ENCODE measurements around the gene UPB1.

UPB1 gene

GRCh38 chr22:24494528-24495364, at the start of gene UPB1:
Gene UPB1, plus strand, starts transcription at chr22:24495332. Its CDS starts 72 bp downstream, at chr22:24495404.
- DNase-seq (ENCODE audit: low read depth), result no peak

GRCh38 chr22:24445481-24446259, 49.5 kb upstream of the UPB1 start:
- DNase-seq (ENCODE audit: low read depth), result no peak

GRCh38 chr22:24446260-24446611, 48.9 kb upstream of the UPB1 start:
- DNase-seq (ENCODE audit: low read depth), result no peak

DNA sequence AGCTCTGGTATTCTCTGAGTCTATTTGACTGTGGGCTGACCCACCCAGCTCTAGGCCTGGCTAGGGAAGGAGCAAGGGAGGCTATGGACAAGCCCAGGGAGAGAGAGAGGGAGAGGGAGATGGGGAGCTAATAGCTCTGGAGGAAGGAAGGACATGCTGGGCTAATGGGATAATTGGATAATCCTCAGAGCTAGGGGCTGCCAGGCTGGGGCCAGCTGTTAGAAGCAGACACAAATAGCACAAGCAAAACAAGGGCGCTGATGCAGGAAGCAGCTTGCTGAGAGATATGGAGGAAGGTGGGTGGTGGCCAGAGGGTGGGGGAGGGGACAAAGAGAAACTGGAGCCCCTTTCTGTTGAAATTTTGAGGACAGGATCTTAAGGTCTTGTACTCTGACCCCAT, 44.5 kb upstream of the UPB1 start:
- no peak for DNase-seq (ENCODE audit: low read depth)

GRCh38 chr22:24451162-24451561, 44.0 kb upstream of the UPB1 start:
- DNase-seq (ENCODE audit: low read depth), result no peak

- DNase-seq (ENCODE audit: low read depth), result no peak
Measured at GRCh38 chr22:24453853-24454252, 41.3 kb upstream of the UPB1 start.

DNA sequence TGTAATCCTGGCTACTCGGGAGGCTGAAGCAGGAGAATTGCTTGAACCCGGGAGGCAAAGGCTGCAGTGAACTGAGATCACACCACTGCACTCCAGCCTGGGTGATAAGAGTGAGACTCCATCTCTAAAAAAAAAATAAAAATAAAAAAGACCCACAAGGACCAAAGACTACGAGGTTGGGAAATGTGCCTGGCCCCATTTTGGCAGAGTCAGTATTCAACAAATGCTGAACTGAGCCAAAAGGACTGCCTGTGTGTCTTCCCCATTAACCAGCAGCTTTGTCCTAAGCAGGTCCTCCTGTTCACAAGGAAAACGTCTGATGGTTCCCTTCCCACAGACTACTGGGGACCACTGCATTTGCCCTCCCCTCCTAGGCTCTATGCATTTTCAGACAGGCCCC, 40.1 kb upstream of the UPB1 start:
- DNase-seq (ENCODE audit: low read depth), result no peak

DNA sequence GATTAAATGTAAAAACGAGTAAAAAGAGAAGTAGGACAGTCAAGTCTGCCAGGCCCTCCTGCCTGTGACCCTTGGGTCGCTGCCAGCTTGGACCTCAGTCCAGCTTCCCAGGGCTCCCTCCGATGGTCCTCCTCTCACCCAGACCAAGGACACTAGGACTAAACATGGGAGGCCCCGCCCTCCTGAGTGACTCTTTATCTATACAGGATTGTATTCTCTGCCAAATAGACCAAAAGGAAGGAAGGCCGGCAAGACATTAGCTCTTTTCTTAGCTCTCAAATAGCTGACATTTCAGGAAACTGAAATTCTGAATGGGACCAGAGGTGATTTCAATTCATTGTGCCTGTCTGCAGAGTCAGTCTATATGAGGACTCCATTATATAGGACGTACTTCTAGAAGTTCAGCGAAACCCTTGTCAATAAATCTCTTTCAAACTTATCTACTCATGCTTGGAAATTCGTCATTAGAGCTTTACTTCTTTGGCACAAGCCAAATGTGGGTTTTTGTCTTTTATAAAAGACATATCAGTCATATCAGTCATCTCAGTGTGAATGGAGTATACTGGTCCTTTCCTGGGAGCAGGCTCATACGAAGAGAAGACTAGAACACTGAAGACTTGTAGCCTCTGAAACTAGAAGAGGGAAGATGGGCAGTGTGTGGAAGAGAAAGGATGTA, 39.2 kb upstream of the UPB1 start:
- DNase-seq (ENCODE audit: low read depth), result no peak

GRCh38 chr22:24457894-24458420, 37.2 kb upstream of the UPB1 start:
- no peak for DNase-seq (ENCODE audit: low read depth)

- no peak for DNase-seq (ENCODE audit: low read depth)
Measured at GRCh38 chr22:24459911-24460310, 35.2 kb upstream of the UPB1 start.

- DNase-seq (ENCODE audit: low read depth), result no peak
Measured at GRCh38 chr22:24460418-24461089, 34.6 kb upstream of the UPB1 start.

DNA sequence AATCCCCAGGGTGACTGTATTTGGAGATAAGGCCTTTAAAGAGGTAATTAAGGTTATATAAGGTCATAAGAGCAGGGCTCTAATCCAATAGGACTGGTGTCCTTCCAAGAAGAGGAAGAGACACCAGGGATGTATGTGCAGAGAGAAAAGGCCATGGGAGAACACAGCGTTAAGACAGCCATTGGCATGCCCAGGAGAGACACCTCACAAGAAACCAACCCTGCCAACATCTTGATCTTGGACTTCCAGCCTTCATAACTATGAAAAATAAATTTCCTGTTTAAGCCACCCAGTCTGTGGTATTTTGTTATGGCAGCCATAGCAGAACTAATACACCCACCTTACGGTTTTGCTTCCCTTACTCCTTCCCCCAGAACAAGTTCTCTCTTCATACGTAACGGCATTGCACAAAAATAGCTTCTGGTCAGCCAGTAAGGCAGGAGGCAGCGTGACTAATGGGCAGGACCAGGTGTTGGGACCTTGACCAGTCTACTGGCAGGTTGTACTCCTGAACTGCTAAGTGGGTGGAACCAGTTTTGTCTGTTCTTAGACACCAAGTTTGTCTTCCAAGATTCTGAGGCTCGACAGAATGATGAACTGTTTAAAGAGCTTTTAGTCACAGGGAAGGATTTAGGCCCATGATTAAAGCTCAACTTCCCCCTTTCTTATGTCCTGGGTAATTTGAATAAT, 31.9 kb upstream of the UPB1 start:
- no peak for DNase-seq (ENCODE audit: low read depth)

DNA sequence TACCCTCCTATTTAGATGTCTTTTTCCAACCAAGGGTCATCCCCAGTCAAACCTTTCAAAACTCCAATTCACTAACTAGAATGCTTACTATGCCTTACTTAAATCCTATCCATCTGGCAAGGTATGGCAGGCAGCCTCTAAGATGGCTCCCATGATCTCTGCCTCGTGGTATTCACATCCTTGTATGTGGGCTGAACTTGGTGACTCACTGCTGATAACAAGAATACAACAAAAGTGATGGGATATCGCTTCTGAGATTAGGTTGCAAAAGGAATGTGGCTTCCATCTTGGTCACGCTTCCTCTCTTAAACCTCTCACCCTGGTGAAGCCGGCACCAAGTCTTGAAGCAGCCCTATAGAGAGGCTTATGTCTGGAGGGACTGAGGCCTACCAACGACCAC, 29.6 kb upstream of the UPB1 start:
- DNase-seq (ENCODE audit: low read depth), result peak; percentile 89

- no peak for DNase-seq (ENCODE audit: low read depth)
Measured at GRCh38 chr22:24465975-24466374, 29.2 kb upstream of the UPB1 start.

- DNase-seq (ENCODE audit: low read depth), result peak; percentile 71
Measured at GRCh38 chr22:24466716-24467328, 28.3 kb upstream of the UPB1 start.

DNA sequence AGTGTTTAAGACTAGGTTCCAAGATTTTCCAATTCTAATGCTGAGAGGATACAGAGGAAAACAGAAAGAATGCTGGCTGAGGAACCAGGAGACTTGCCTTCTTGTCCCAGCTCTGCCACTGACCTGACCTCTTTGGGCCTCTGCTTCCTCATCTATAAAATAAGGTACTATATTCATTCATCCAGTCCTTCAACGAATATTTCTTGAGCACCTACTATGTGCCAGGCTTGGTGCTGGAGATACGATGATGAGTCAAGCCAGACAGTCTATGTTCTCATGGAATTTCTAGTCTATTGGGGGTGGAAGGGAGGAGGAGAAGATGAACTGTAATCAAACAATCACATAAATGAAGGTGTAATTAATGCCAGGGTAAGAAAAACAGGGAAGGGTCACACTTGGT, 27.8 kb upstream of the UPB1 start:
- DNase-seq (ENCODE audit: low read depth), result no peak

GRCh38 chr22:24471570-24471969, 23.6 kb upstream of the UPB1 start:
- peak; percentile 71 for DNase-seq (ENCODE audit: low read depth)

GRCh38 chr22:24473284-24473683, 21.8 kb upstream of the UPB1 start:
- no peak for DNase-seq (ENCODE audit: low read depth)

DNA sequence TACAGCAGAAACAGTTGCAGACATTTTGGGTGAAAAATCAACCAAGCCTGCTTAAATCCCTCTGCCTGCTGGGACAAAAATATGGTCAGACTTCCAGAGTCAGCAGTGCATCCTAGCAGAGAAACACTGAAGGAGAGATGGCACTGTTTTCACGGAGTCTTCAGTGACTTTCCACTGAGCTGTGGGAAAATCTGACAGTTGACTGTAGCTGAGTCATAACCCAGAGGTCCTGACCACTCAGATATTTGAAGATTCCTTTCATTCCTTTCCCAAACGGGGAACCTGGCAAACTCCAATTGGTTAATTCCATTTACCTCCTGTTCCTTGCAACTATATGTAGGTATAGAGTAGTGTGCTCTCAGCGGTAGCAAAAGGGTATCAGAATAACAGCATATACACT, 20.9 kb upstream of the UPB1 start:
- DNase-seq (ENCODE audit: low read depth), result peak; percentile 84

- DNase-seq (ENCODE audit: low read depth), result no peak
Measured at GRCh38 chr22:24474649-24475255, 20.4 kb upstream of the UPB1 start.

GRCh38 chr22:24481641-24482040, 13.5 kb upstream of the UPB1 start:
- DNase-seq (ENCODE audit: low read depth), result no peak

All from non-pigmented ciliary epithelial cell (primary cell).